Upper lobe of left lung (tissue), 6 donors: ENCODE measurements around the gene ARHGEF38. TPM values are rescaled to one million over a fixed set of nuclear protein-coding genes. Genes with fewer than 3 reads are reported as not detected.
A peak's percentile ranks its signal among the peaks of the same experiment; 100 is the strongest.

Experiments used
- ATAC-seq, 2 donors: fragments of 200-7000 bp; cut with Tn5 transposase; one replicate each; pipeline ENCODE4 v1.9.1; 2022; ENCODE audit warnings: mild to moderate bottlenecking in 2 of 2, moderate library complexity in 2 of 2; ENCODE audit not compliant: low FRiP score in 2 of 2
- DNase-seq, 2 donors: peaks; one replicate each; pipeline ENCODE4 v3.0.0-alpha.2; 2019 to 2020
- H3K27ac ChIP-seq, 4 donors: fragments of 200-600 bp; sonication (generic); one replicate each; pipeline ENCODE4 v1.5.1; 2016 to 2019
- H3K27me3 ChIP-seq, 4 donors: fragments of 200-600 bp; sonication (generic); one replicate each; pipeline ENCODE4 v1.5.1; 2017 to 2019
- H3K36me3 ChIP-seq, 4 donors: fragments of 200-600 bp; sonication (generic); one replicate each; pipeline ENCODE4 v1.5.1; 2016 to 2019
- H3K4me1 ChIP-seq, 4 donors: fragments of 200-600 bp; sonication (generic); one replicate each; pipeline ENCODE4 v1.5.1; 2018 to 2019
- H3K4me3 ChIP-seq, 4 donors: fragments of 200-600 bp; sonication (generic); one replicate each; pipeline ENCODE4 v1.5.1; 2017 to 2019; ENCODE audit warnings: mild to moderate bottlenecking in 2 of 4, moderate library complexity in 1 of 4
- H3K9me3 ChIP-seq, 4 donors: fragments of 200-600 bp; sonication (generic); one replicate each; pipeline ENCODE4 v1.5.1; 2018 to 2019
- EP300 ChIP-seq, 4 donors: sonication (generic); formaldehyde crosslinking; IDR thresholded peaks; one replicate each; pipeline ENCODE4 v1.5.1; 2017; ENCODE audit warnings: antibody characterized with exemption in 4 of 4, control low read depth in 2 of 4
- POLR2A ChIP-seq, 4 donors: fragments of 450-650 bp; IDR thresholded peaks; one replicate each; pipeline ENCODE4 v1.5.1; 2016 to 2017; ENCODE audit warnings: antibody characterized with exemption in 4 of 4, mild to moderate bottlenecking in 2 of 4
- POLR2AphosphoS5 ChIP-seq, 2 donors: sonication (generic); formaldehyde crosslinking; IDR thresholded peaks; one replicate each; pipeline ENCODE4 v1.5.1; 2017; ENCODE audit warnings: antibody characterized with exemption in 2 of 2
- WGBS, 2 donors: methylation state at CpG; one replicate each; pipeline ENCODE4 v1.1.5; 2017 to 2018; 5-methylcytosine and 5-hydroxymethylcytosine counted together
- total RNA-seq, 6 donors: library from RNA; depleted of rRNA in 4 of 6; stranded (reverse); fragments of >200 nt in 4 of 6; gene quantifications; one replicate each; pipeline versions ENCODE4 v1.1.0 to v1.2.1, GENCODE V29; 2016 to 2021
- TF ChIP-seq, protein P1 (sequence below), 6 experiments: fragments of 450-650 bp in 4 of 6; fragments of 200-600 bp in 2 of 6; sonication (generic) in 2 of 6; IDR thresholded peaks; one replicate each; pipeline ENCODE4 v1.5.1; 2016 to 2019; ENCODE audit warnings: antibody characterized with exemption in 6 of 6
- donor health status: DM: no; HTN: no; CAD: no; lungs with moderate emphysema.
- donor health status: DM: no; HTN: yes; CAD: no; lungs with severe emphysema.

ARHGEF38 gene
- total RNA-seq, 6 donors from 2014 or later, result 5.9 to 35.4 (median 19.6) TPM

DNA sequence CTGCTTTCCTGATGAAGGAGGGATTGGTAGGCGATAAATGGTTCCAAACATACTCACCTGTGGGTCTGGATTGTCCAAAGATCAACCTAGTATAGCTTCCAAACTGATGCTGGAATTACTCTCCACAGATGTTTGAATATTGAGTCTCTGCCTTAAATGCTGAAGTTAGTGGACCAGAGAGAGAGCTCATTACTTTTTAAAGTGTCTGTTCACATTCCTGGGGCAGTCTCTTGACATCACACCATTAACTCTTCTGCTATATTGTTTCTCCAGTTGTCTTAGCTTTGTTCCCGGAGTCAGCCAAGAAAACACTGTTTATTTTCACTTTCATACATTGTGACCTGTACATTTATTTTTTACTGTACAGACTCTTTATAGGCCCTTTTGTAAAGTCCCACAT, 35.4 kb downstream of the ARHGEF38 start:
- Histone ChIP-seq H3K4me3 (no peak overlapping the region), H3K27ac (peak overlapping the region in 3 of 4 donors; percentile 27 to 75 (median 53)), H3K36me3 (no peaks in the 10 kb centered on the region), H3K4me1 (peaks cover 0 to 31% (median 3%) of the 10 kb centered on the region in 4 donors), H3K9me3 (no peaks in the 10 kb centered on the region), H3K27me3 (no peaks in the 10 kb centered on the region)
- TF ChIP-seq POLR2AphosphoS5 (IDR thresholded peaks at IDR 0.05) (no peak), EP300 (IDR thresholded peaks at IDR 0.05) (no peak), POLR2A (IDR thresholded peaks at IDR 0.05) (no peak)
- TF ChIP-seq, protein P1, sequence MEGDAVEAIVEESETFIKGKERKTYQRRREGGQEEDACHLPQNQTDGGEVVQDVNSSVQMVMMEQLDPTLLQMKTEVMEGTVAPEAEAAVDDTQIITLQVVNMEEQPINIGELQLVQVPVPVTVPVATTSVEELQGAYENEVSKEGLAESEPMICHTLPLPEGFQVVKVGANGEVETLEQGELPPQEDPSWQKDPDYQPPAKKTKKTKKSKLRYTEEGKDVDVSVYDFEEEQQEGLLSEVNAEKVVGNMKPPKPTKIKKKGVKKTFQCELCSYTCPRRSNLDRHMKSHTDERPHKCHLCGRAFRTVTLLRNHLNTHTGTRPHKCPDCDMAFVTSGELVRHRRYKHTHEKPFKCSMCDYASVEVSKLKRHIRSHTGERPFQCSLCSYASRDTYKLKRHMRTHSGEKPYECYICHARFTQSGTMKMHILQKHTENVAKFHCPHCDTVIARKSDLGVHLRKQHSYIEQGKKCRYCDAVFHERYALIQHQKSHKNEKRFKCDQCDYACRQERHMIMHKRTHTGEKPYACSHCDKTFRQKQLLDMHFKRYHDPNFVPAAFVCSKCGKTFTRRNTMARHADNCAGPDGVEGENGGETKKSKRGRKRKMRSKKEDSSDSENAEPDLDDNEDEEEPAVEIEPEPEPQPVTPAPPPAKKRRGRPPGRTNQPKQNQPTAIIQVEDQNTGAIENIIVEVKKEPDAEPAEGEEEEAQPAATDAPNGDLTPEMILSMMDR (IDR thresholded peaks at IDR 0.05), result no peak
- 74 to 83% methylated on average over 2 of the region's 2 CpGs for WGBS, 2 donors
- DNase-seq (no peak), ATAC-seq (no peak)

DNA sequence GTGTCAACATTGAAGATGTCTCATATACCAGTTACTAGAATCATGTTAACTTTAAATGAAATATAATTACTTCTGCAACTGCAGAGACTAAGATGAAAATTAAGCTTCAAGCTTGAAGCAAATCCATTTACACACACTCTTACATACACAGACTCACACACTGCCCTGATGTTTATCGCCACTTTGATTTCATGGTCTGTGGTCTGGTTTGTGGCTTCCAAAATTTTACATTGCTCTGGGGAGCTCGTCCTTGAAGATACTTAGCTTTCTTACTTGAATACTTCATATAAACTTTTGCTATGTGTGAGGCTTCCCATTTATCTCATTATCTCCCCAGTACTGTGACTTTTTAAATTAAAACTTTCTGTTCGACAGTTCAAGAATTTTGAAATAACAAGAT, 35.8 kb downstream of the ARHGEF38 start:
- no peak for DNase-seq
- no peaks in the 10 kb centered on the region for H3K27me3 ChIP-seq
- peak overlapping the region in 2 of 4 donors; percentile 53 to 75 for H3K27ac ChIP-seq
- no peaks in the 10 kb centered on the region for H3K36me3 ChIP-seq
- peaks cover 0 to 30% (median 3%) of the 10 kb centered on the region in 4 donors for H3K4me1 ChIP-seq
- TF ChIP-seq, protein P1 (IDR thresholded peaks at IDR 0.05), result no peak
- TF ChIP-seq EP300 (IDR thresholded peaks at IDR 0.05) (no peak), POLR2A (IDR thresholded peaks at IDR 0.05) (no peak), POLR2AphosphoS5 (IDR thresholded peaks at IDR 0.05) (no peak)
- H3K9me3 ChIP-seq, result no peaks in the 10 kb centered on the region
- WGBS, 2 donors, result 72 to 73% methylated on average over 3 of the region's 3 CpGs
- ATAC-seq, result no peak
- no peak overlapping the region for H3K4me3 ChIP-seq

DNA sequence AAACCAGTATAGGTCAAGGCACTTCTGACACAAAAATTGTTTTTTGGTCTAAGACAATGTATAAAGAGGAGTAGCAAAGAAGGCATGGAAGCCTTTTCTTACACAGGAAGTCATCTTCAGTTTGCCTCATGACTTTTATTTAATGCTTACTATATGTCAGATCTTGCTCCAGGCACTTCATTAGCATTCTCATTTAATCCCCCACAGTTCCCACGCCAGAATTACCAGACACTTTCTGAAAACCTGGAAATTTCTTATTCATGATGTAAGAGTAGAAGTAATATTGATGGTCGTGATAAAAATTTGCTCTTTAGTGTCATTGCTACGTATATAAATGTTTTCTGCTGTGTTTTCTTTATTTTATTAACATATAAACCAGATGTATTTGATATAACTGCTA, 39.2 kb downstream of the ARHGEF38 start:
- no peaks in the 10 kb centered on the region for H3K27me3 ChIP-seq
- 83 to 88% methylated on average over 3 of the region's 3 CpGs for WGBS, 2 donors
- TF ChIP-seq EP300 (IDR thresholded peaks at IDR 0.05), result no peak
- no peak for TF ChIP-seq POLR2A (IDR thresholded peaks at IDR 0.05)
- TF ChIP-seq POLR2AphosphoS5 (IDR thresholded peaks at IDR 0.05), result no peak
- TF ChIP-seq, protein P1 (IDR thresholded peaks at IDR 0.05), result no peak

DNA sequence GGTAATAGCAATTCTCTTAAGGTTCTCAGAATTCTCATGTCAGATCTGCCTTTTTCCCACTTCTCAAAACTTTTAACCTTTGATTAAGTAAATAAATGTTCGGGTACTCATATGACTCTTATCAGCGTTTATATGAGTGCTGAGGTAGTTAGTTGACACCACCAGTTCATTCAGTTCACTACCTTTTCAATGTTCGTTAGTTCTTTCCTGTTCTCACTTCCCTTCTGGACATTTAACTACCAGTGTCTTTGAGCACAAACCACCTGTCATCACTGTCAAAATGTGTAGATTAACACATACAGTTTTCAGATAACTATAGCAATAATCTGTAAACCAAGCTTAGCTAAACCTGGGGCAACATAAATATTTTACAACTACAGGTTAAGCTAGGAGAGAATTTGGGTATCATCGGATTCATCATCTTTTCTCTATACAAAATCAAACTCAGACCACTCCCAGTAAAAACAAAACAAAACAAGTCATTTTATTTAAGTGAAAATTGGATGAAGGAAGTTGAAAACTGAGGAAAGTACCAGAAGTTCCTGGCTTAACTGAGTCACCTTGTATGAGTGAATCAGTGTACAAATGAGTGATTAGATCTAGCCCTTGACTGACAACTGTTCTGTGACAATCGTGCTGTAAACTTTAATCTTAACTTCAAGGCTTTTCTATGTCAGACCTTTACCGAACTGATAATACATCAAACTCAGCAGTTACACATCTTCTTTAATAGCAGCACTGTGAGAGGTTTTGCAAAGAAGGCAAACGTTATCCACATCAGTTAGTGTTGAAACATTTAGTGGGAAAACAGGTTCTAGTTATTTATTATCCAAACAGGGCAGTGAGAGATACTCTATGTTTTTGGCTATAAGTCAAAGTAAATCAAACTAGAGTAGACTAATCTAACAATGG, 41.9 kb downstream of the ARHGEF38 start:
- DNase-seq, result no peak
- Histone ChIP-seq H3K27me3 (no peaks in the 10 kb centered on the region), H3K27ac (peak overlapping the region in 3 of 4 donors; percentile 5 to 56 (median 10)), H3K4me1 (peaks cover 0 to 6% (median 0%) of the 10 kb centered on the region in 4 donors), H3K9me3 (no peaks in the 10 kb centered on the region), H3K36me3 (no peaks in the 10 kb centered on the region), H3K4me3 (no peak overlapping the region)
- ATAC-seq, result peak in 1 of 2 donors; percentile 51
- TF ChIP-seq EP300 (IDR thresholded peaks at IDR 0.05), result peak in 1 of 4 donors; percentile 35
- TF ChIP-seq POLR2AphosphoS5 (IDR thresholded peaks at IDR 0.05), result no peak
- TF ChIP-seq POLR2A (IDR thresholded peaks at IDR 0.05), result no peak
- WGBS, 2 donors, result 28 to 39% methylated on average over 7 of the region's 7 CpGs

More for the DNA sequence above, 39.2 kb downstream of the ARHGEF38 start:
- Histone ChIP-seq H3K9me3 (no peaks in the 10 kb centered on the region), H3K27ac (no peak overlapping the region), H3K4me3 (no peak overlapping the region), H3K36me3 (no peaks in the 10 kb centered on the region), H3K4me1 (peaks cover 0 to 18% (median 3%) of the 10 kb centered on the region in 4 donors)
- DNase-seq (no peak), ATAC-seq (no peak)

DNA sequence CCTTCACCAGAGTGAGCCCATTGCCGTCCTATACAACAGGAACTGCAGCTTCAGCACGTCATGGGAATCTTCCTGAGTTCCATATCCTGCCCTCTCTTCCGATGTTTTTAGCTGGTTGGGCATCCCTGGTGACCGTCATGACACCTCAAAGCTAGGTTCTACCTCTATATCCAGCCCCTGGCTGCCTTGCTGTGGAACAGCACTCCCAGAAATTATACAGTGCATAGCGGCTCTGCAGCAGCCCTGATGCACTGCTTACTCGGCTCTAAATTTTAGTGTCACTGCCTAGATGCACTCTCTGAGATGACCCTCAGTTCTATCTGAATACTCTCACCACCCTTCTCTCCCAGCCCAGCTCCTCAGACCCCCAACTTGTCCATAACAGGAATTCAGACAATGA, 44.3 kb downstream of the ARHGEF38 start:
- H3K9me3 ChIP-seq, result no peaks in the 10 kb centered on the region
- no peak for DNase-seq
- H3K27ac ChIP-seq, result no peak overlapping the region
- no peak for ATAC-seq
- TF ChIP-seq EP300 (IDR thresholded peaks at IDR 0.05) (no peak), POLR2A (IDR thresholded peaks at IDR 0.05) (no peak), POLR2AphosphoS5 (IDR thresholded peaks at IDR 0.05) (no peak)
- TF ChIP-seq, protein P1 (IDR thresholded peaks at IDR 0.05), result no peak
- WGBS, 2 donors, result 63 to 73% methylated on average over 6 of the region's 6 CpGs
- H3K27me3 ChIP-seq, result no peaks in the 10 kb centered on the region
- no peak overlapping the region for H3K4me3 ChIP-seq
- H3K36me3 ChIP-seq, result no peaks in the 10 kb centered on the region
- H3K4me1 ChIP-seq, result peaks cover 0 to 6% (median 0%) of the 10 kb centered on the region in 4 donors
